Measurements from ENCODE around the gene MACROD1. TPM values are rescaled to one million over a fixed set of nuclear protein-coding genes. Genes with fewer than 3 reads are reported as not detected.

Gene MACROD1
- total RNA-seq, 3 donors from 2014 or later (not counting 1 experiment from before 2014, with no cell fraction given), result 0.73 to 3.3 (median 1.8) TPM

- ATAC-seq, result no peak
- no peak overlapping the region for H3K27ac Mint-ChIP-seq
- Histone ChIP-seq H3K4me1 (ENCODE audit: control insufficient read depth, insufficient read depth, low read length) (no peaks in the 10 kb centered on the region), H3K9me3 (ENCODE audit: control insufficient read depth, insufficient read depth, low read length) (no peaks in the 10 kb centered on the region), H3K4me3 (ENCODE audit: low read length) (no peak overlapping the region), H3K27me3 (ENCODE audit: control insufficient read depth, insufficient read depth, low read length) (no peaks in the 10 kb centered on the region), H3K36me3 (ENCODE audit: control insufficient read depth, insufficient read depth, low read length) (no peaks in the 10 kb centered on the region), H3K27ac (ENCODE audit: low read length) (no peak overlapping the region)
- intact Hi-C loops (cut with micrococcal nuclease), result no loop called here
- H3K36me3 Mint-ChIP-seq, result no peaks in the 10 kb centered on the region
- DNase-seq, result no peak
- 76% methylated on average over 8 of the region's 8 CpGs for WGBS (ENCODE audit: insufficient coverage)
- peaks cover 0 to 5% of the 10 kb centered on the region in 2 donors for H3K27me3 Mint-ChIP-seq (ENCODE audit: low read depth in 2 of 2)
- H3K4me1 Mint-ChIP-seq, result no peaks in the 10 kb centered on the region
- no peak for TF ChIP-seq CTCF (IDR thresholded peaks at IDR 0.05)
- no peak overlapping the region for H3K4me3 Mint-ChIP-seq
- no peaks in the 10 kb centered on the region for H3K9me3 Mint-ChIP-seq
Measured at GRCh38 chr11:64100360-64100759, 65.6 kb downstream of the MACROD1 start.

- no peaks in the 10 kb centered on the region for H3K4me1 Mint-ChIP-seq
- TF ChIP-seq CTCF (IDR thresholded peaks at IDR 0.05), result no peak
- intact Hi-C loops (cut with micrococcal nuclease), result no loop called here
- Histone ChIP-seq H3K27me3 (ENCODE audit: control insufficient read depth, insufficient read depth, low read length) (no peaks in the 10 kb centered on the region), H3K27ac (ENCODE audit: low read length) (no peak overlapping the region), H3K9me3 (ENCODE audit: control insufficient read depth, insufficient read depth, low read length) (no peaks in the 10 kb centered on the region), H3K4me1 (ENCODE audit: control insufficient read depth, insufficient read depth, low read length) (no peaks in the 10 kb centered on the region), H3K4me3 (ENCODE audit: low read length) (no peak overlapping the region), H3K36me3 (ENCODE audit: control insufficient read depth, insufficient read depth, low read length) (no peaks in the 10 kb centered on the region)
- WGBS (ENCODE audit: insufficient coverage), result 96% methylated on average over 4 of the region's 4 CpGs
- H3K36me3 Mint-ChIP-seq, result no peaks in the 10 kb centered on the region
- no peak overlapping the region for H3K4me3 Mint-ChIP-seq
- no peak overlapping the region for H3K27ac Mint-ChIP-seq
- DNase-seq (no peak), ATAC-seq (no peak)
- peaks cover 0 to 5% of the 10 kb centered on the region in 2 donors for H3K27me3 Mint-ChIP-seq (ENCODE audit: low read depth in 2 of 2)
- no peaks in the 10 kb centered on the region for H3K9me3 Mint-ChIP-seq
Measured at GRCh38 chr11:64099436-64099835, 66.5 kb downstream of the MACROD1 start.

GRCh38 chr11:64098318-64098831 is 67.5 kb downstream of the MACROD1 start:
- no peak overlapping the region for H3K4me3 ChIP-seq (ENCODE audit: low read length)
- H3K27me3 ChIP-seq (ENCODE audit: control insufficient read depth, insufficient read depth, low read length), result no peaks in the 10 kb centered on the region
- H3K4me1 Mint-ChIP-seq, result no peaks in the 10 kb centered on the region
- no peak overlapping the region for H3K4me3 Mint-ChIP-seq
- H3K27ac Mint-ChIP-seq, result no peak overlapping the region
- no peaks in the 10 kb centered on the region for H3K9me3 Mint-ChIP-seq
- H3K27ac ChIP-seq (ENCODE audit: low read length), result no peak overlapping the region
- no peak for DNase-seq
- ATAC-seq, result no peak
- H3K36me3 Mint-ChIP-seq, result no peaks in the 10 kb centered on the region
- intact Hi-C loops (cut with micrococcal nuclease), result no loop called here
- no peak for TF ChIP-seq CTCF (IDR thresholded peaks at IDR 0.05)
- H3K4me1 ChIP-seq (ENCODE audit: control insufficient read depth, insufficient read depth, low read length), result no peaks in the 10 kb centered on the region
- no peaks in the 10 kb centered on the region for H3K36me3 ChIP-seq (ENCODE audit: control insufficient read depth, insufficient read depth, low read length)
- 80% methylated on average over 6 of the region's 6 CpGs for WGBS (ENCODE audit: insufficient coverage)
- no peaks in the 10 kb centered on the region for H3K9me3 ChIP-seq (ENCODE audit: control insufficient read depth, insufficient read depth, low read length)
- peaks cover 0 to 5% of the 10 kb centered on the region in 2 donors for H3K27me3 Mint-ChIP-seq (ENCODE audit: low read depth in 2 of 2)
